Myocyte (in vitro differentiated cells): ENCODE results near the gene SDC1. TPM values are rescaled to one million over a fixed set of nuclear protein-coding genes. Genes with fewer than 3 reads are reported as not detected.

ENCODE experiments used
- DNase-seq: peaks from one replicate; pipeline ENCODE4 v3.0.0-alpha.2; 2012; ENCODE audit warnings: low read depth
- total RNA-seq: library from RNA; depleted of rRNA; stranded (reverse); fragments of >200 nt; gene quantifications from 2 replicates; pipeline ENCODE4 v1.2.3, GENCODE V29; 2014

The SDC1 gene
- total RNA-seq, 1 donor from 2014 or later: 9.8 TPM

DNA sequence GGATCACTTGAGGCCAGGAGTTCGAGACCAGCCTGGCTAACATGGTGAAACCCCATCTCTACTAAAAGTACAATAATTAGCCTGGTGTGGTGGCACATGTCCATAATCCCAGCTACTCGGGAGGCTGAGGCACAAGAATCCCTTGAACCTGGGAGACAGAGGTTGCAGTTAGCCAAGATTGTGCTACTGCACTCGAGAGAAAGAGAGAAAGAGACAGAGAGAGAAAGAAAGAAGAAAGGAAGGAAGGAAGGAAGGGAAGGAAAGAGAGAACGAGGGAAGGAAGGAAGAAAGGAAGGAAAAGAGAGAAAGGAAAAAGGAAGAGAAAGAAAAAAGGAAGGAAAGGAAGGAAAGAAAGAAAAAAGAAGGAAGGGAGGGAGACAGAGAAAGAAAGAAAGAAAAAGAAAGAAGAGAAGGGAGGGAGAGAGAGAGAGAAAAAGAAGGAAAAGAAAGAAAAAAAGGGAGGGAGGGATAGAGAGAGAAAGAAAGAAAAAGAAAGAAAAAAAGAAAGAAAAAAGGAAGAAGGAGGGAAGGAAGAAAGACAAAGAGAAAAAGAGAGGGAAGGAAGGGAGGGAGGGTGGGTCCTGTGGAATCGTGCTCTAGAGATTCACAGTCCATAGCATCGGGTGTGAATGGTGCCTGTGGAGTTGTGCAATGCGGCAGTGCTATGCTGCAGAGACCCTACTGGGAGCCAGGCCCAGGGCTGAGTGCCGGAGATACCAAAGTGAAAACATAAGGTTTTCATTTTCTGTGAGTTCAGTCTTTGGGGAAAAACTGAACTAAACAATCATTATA, 4.6 kb upstream of the SDC1 start:
- DNase-seq: no peak

DNA sequence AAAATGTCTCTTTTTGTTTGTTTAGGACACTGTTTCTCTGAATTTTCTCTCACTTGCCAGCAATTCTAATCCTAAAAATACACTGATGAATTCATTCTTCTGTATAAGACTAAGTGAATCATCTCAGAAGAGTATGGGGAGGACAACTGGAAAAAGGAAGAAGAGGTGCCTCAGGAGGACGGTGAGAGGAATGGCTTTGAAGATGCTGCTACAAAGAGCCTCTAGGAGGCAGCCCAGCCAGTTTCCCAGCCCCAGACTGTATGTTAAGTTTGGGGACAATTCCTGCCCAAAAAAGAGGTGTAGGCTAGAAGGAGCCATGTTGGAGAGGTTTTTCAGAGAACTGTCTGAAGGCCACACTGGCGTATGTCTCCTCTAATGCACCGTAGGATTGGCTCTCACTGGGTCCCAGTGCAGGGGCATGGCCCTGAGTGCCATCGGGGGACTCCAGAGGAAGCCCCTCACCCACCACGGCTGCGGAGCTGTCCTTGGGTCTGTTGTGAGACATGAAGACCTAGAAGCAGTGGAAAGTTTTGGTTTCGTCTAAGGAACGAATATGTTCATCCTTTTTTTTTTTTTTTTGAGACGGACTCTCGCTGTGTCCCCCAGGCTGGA, 3.1 kb upstream of the SDC1 start:
- no peak for DNase-seq

DNA sequence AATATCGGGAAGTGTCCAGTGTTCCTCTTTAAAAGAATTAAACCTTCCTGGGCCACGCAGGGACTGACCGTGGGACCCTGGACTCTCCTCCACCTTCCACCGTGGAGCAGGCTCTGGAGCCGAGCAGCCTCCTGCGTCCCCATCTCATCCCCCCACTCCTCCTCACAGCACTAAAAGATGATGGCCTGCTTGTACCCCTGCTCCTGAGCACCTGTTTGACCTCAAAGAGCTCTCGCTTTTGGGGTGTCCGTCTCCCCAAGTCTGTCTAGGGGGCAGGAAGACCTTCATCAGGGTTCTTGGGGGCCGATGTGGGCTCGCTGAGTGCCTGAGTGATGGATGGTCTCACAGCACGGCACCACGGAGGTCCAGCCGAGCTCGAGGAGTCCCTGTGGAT, 1.2 kb upstream of the SDC1 start:
- DNase-seq: no peak

DNA sequence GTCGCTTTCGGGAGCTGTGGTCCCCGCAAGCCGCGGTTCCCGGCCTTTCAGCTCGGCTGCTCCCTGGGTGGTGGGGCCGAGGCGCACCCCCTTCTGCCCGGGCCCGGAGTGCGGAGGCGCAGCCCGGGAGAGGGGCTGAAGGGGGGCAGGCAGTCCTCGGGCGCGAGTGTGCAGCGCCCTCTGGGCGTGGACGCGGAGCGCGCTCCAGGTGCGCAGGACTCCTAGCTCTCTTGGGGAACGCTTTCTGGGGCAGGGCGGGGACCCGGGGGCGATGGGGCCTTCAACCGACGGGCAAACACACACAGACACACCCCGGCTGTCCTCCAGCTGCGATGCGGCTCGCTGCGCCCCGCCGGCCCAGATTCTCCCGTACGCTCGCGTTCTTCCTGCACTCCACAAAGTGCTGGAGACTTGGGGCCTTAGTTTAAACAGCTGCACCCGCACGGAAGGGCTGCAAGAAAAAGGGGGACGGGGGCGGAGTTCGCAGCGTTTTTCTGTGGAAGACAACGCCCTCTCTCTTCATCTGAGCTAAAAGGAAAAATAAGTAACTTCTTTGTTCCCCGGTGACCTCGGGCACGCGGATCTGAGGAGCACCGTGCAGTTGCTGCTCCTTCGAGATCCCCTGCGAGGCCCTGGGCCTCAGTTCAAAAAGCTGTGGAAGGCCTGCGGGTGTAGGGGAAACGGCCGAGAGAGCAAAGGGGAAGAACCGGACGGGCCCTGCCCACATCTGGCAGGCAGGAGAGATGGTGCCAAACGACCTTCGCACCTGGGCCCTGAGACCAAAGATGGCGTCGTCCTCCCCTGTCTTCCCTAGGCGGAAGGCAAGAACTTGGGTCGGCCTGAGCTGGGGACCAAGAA, 593 bp upstream of the SDC1 start:
- peak; percentile 64 for DNase-seq

DNA sequence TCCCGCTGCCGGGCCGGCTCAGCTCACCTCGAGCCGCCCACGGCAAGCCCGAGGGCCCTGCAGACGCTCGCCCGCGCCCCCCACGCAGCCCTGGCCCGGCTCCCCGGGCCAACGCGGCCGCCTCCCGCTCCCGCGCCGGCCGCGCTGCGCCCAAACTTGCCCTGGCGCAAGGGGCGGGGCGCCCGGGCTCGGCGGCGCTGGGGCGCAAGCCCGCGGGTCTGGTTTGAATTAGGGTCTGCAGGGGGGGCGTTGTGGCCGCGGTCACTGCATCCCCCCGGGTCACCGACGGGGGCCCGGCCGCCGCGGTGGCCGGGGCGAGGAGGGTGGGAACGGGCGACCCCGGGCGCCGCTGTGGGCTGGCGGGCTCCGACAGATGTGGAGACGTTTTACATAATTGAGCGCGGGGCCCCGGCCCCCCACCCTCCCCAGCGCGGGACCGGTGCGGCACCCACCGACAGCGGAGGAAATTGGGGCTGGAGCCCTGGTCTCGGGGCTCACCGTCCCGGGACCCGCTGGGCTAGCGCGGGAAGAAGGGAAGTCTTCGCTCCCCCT, 690 bp downstream of the SDC1 start:
- no peak for DNase-seq

DNA sequence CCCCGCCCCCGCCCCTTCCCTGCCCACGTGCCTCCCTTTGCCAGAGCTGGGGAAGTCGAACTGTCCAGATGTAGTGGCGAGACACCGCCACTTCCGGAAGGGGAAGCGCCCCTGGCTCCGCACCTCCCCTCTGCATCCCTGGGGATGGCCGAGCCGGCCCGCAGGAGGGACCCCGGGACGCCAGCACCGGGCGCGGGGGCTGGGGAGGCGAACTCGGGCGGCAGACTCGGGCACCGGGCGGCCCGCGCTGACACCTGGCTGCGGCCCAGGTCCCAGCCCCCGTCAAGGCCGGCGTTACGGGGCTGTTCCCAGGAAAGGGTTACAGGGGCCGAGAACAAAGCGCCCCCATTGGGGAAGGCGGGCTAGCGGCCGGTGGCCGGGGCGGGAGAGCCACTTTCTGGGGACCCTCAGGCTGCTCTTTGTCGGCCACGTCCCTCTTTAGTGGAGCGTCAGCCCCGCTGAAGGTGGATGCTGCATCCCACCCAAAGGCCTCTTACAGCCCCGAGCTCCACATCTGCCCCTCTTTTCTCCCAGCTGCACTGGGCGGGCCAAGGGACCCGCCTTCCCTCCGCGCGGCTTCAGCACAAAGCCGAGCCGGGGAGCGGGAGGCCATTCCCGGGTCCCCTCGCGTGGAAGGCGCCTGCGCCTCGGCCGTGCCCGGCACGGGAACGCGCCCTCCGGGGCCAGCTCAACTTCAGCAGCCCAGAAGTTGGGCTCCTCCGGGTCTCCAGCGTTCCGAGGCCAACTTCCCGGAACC, 1.3 kb downstream of the SDC1 start:
- DNase-seq: peak; percentile 61

DNA sequence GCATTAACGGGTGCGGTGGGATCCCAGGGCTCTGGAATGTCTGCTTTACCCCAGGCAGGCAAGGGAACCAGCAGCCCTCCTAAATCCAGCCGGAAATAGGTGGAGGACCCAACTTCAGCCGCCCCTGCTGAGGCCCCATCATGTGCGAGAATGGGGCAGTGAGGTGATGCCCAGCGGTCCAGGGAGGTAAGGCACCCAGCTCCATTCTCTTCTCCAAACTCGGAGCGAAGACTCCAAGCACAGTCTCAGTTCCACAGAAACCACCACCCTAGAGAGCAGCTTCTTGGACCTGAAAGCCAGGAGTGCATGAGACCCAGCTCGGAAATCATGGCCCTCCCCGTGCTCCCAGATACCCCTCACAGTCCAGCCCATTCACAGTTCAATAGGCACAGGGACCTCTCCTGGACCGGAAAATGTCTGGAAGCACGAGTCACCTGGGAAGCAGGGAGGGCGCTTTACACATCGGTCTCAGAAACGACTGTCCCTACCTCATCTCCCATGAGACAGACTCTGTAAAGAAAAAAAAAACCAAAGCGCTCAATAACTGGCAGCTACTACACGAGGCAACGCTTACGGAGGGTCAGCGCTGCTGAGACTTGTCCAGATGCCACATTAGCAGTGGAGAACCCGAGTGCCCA, 2.0 kb downstream of the SDC1 start:
- no peak for DNase-seq

GRCh38 chr2:20222014-20222768, 2.7 kb downstream of the SDC1 start:
- no peak for DNase-seq

DNA sequence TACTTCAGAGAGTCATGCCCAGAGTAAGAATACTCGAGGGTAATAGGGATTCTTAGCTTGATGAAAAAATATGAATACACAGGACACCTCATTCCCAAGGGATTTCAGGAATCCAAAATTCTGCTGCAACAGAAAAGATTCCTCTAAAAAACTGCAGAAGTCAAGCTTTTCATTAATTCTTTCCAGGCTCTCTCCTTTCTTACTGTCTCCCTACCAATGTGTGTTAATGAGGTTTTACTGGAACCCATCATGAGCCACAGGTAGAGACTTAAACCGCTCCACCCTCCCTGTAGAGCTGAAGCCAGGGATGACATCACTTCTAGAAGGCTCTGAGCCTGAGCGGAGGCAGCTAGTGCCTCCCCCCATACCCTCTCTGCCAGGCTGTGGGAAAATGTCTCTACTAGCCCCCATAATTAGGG, 3.4 kb downstream of the SDC1 start:
- DNase-seq: no peak

DNA sequence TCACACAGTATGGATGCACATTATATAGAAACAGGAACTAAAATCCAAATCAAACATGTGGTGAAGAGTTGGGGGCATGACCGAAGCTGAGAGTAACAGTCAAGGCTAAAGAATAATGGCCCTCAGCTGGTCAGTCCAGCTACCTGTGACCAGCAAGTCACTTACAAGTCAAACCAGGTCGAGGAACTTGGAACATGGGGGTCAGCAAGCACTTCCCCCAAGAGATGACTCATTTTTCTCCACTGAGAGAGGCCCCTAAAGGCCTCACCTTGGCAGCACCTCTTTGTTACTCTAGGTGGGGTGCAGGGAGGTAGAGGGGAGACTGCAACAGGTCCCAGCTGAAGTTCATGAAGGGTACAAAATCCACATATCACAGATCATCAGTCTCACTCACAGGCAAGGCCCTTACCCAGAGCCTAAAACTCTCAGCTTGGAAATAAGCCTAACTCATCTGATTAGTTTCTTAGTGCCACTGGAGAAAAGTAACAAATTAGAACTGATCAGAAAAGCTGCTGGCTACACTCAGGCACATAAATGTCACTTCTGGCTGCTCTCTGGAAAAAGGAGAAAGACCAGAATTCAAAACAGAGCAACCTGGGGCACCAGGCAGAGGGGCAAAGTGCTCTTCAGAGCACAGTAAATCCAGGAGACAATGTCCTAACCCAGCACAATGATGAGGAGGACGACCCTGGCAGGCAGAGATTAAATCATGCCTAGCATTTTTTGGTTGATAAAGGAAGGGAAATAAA, 4.0 kb downstream of the SDC1 start:
- no peak for DNase-seq

- no peak for DNase-seq
Observed at GRCh38 chr2:20219763-20220380, 5.1 kb downstream of the SDC1 start.

GRCh38 chr2:20218331-20219320, 6.3 kb downstream of the SDC1 start:
- DNase-seq: peak; percentile 30

DNA sequence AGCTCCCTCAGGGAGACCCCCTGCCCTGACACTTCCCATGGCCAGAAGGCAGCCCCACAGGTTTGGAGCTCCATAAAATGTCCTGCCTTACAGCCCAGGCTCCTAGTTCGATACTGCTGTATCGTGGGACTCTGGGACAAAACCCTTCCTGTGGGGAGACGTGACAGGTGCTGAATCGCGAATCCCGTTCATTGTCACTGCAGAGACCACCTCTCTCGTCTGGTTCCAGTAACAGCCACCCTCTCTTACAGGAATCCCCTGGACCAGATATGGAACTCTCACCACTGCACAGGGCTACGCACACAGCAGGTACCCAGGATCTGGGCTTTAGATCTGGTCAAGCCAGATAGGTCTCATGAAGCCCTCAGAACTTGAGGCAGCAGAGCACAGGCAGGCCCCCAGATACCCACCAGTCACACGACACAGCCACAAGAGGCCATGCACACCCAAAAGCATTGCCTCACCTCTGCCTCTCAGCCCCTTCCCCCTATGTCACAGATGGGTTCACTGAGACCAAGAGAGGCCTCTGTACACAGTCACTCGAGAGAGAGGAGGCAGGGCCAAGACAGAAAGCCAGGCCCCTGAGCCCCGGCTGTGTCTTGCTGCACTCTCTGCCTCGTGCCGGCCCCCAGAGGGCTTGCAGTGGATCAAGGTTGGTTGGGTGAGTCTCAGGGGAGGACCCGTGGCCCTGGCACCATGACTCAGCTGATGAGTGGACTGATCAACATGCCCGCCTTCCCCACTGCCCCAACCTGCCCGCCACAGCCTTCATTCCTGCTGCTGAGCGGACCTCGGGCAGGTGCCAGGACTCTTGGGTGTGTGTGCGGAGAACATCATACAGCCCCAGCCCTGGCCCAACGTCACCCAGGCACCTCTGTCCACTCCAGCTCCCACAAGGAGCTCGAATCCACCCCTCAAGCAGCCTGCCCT, 7.6 kb downstream of the SDC1 start:
- peak; percentile 17 for DNase-seq

GRCh38 chr2:20216130-20217025, 8.6 kb downstream of the SDC1 start:
- DNase-seq: no peak
